ENCODE results near the gene KRTAP17-1.

KRTAP17-1 gene

GRCh38 chr17:41311111-41311510 lies 4.4 kb downstream of the KRTAP17-1 start:
- Histone ChIP-seq H3K27ac (ENCODE audit: extremely low read depth, low read depth, low read length) (no peak overlapping the region), H3K9me3 (ENCODE audit: control insufficient read depth, insufficient read depth, low read depth, low read length) (no peaks in the 10 kb centered on the region), H3K36me3 (ENCODE audit: control insufficient read depth in 2 of 2, insufficient read depth in 1 of 2, low read length in 2 of 2) (no peaks in the 10 kb centered on the region), H3K4me1 (ENCODE audit: control insufficient read depth, insufficient read depth, low read length) (no peaks in the 10 kb centered on the region), H3K4me3 (ENCODE audit: low read depth, low read length) (no peak overlapping the region)
- POLR2A ChIA-PET: no interaction called here
- TF ChIP-seq ZNF19 (tag by site-specific recombination; IDR thresholded peaks at IDR 0.05; ENCODE audit: low read depth) (no peak), ZEB2 (tag by site-specific recombination; IDR thresholded peaks at IDR 0.05) (no peak), ZNF324 (tag by site-specific recombination; IDR thresholded peaks at IDR 0.05) (no peak), ZNF311 (tag by site-specific recombination; IDR thresholded peaks at IDR 0.05; ENCODE audit: borderline replicate concordance) (no peak), ZNF16 (tag by site-specific recombination; IDR thresholded peaks at IDR 0.05; ENCODE audit: low read depth) (no peak), ZFP37 (tag by site-specific recombination; IDR thresholded peaks at IDR 0.05) (no peak), ZFP41 (tag by site-specific recombination; IDR thresholded peaks at IDR 0.05; ENCODE audit: borderline replicate concordance) (no peak), EGR2 (tag by site-specific recombination; IDR thresholded peaks at IDR 0.05; ENCODE audit: low read depth) (no peak), PRDM6 (tag by site-specific recombination; IDR thresholded peaks at IDR 0.05) (no peak), ZNF561 (tag by site-specific recombination; IDR thresholded peaks at IDR 0.05; ENCODE audit: borderline replicate concordance) (no peak), ZNF423 (tag by site-specific recombination; IDR thresholded peaks at IDR 0.05) (no peak), WT1 (tag by site-specific recombination; IDR thresholded peaks at IDR 0.05) (no peak), MEIS1 (CRISPR knock-in tag; IDR thresholded peaks at IDR 0.05; ENCODE audit: borderline replicate concordance) (no peak)
- TF ChIP-seq, protein P1, sequence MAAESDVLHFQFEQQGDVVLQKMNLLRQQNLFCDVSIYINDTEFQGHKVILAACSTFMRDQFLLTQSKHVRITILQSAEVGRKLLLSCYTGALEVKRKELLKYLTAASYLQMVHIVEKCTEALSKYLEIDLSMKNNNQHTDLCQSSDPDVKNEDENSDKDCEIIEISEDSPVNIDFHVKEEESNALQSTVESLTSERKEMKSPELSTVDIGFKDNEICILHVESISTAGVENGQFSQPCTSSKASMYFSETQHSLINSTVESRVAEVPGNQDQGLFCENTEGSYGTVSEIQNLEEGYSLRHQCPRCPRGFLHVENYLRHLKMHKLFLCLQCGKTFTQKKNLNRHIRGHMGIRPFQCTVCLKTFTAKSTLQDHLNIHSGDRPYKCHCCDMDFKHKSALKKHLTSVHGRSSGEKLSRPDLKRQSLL (tag by site-specific recombination; IDR thresholded peaks at IDR 0.05): no peak
- TF ChIP-seq, protein P2, sequence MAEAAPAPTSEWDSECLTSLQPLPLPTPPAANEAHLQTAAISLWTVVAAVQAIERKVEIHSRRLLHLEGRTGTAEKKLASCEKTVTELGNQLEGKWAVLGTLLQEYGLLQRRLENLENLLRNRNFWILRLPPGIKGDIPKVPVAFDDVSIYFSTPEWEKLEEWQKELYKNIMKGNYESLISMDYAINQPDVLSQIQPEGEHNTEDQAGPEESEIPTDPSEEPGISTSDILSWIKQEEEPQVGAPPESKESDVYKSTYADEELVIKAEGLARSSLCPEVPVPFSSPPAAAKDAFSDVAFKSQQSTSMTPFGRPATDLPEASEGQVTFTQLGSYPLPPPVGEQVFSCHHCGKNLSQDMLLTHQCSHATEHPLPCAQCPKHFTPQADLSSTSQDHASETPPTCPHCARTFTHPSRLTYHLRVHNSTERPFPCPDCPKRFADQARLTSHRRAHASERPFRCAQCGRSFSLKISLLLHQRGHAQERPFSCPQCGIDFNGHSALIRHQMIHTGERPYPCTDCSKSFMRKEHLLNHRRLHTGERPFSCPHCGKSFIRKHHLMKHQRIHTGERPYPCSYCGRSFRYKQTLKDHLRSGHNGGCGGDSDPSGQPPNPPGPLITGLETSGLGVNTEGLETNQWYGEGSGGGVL (tag by site-specific recombination; IDR thresholded peaks at IDR 0.05): no peak
- TF ChIP-seq, protein P3, sequence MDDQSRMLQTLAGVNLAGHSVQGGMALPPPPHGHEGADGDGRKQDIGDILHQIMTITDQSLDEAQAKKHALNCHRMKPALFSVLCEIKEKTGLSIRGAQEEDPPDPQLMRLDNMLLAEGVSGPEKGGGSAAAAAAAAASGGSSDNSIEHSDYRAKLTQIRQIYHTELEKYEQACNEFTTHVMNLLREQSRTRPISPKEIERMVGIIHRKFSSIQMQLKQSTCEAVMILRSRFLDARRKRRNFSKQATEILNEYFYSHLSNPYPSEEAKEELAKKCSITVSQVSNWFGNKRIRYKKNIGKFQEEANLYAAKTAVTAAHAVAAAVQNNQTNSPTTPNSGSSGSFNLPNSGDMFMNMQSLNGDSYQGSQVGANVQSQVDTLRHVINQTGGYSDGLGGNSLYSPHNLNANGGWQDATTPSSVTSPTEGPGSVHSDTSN (CRISPR knock-in tag; IDR thresholded peaks at IDR 0.05): no peak
- CTCF ChIA-PET: interaction anchor here (1.0 kb wide), 1 partner anchor 11 kb away, joined by 6 read pairs; no protein-coding TSS in a partner anchor

DNA sequence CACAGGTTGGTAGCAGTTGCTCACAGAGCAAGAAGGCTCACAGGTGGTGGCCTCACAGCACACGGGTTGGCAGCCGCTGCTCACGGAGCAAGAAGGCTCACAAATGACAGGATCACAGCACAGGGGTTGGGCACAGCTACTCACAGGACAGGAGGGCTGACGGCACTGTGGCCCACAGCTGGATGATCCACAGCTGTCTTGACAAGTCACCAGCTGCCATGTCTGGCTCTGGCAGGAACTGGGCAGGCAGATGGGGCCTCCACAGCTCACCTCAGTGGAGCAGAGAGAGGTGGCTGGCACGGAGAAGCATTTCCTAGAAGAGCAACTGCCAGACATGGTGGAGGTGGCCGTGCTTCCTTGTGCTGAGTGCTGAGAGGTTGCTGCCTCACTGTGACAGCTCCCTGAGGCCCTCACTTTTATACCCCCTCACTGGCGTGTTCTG lies 6.6 kb downstream of the KRTAP17-1 start, which contains the start of gene KRTAP16-1:
TSS of gene KRTAP16-1 (minus strand) at position 392 of the 442 bp plus-strand sequence. CDS start at position 336, 56 bp downstream.
- Histone ChIP-seq H3K9me3 (ENCODE audit: control insufficient read depth, insufficient read depth, low read depth, low read length) (no peaks in the 10 kb centered on the region), H3K4me1 (ENCODE audit: control insufficient read depth, insufficient read depth, low read length) (no peaks in the 10 kb centered on the region), H3K36me3 (ENCODE audit: control insufficient read depth in 2 of 2, insufficient read depth in 1 of 2, low read length in 2 of 2) (no peaks in the 10 kb centered on the region), H3K4me3 (ENCODE audit: low read depth, low read length) (no peak within 1 kb of the TSS), H3K27ac (ENCODE audit: extremely low read depth, low read depth, low read length) (no peak within 1 kb of the TSS)
- CTCF ChIA-PET: interaction anchor here (0.7 to 1.2 kb wide), 4 partner anchors 8 to 358 kb away, joined by 3 to 4 read pairs (median 3); no protein-coding TSS in a partner anchor
- no peak for TF ChIP-seq ZNF747 (tag by site-specific recombination; IDR thresholded peaks at IDR 0.05)
- TF ChIP-seq ZBTB8A (tag by site-specific recombination; IDR thresholded peaks at IDR 0.05): no peak
- no peak for TF ChIP-seq ZSCAN4 (tag by site-specific recombination; IDR thresholded peaks at IDR 0.05)
- TF ChIP-seq ZBTB20 (tag by site-specific recombination; IDR thresholded peaks at IDR 0.05): no peak
- TF ChIP-seq MEIS1 (CRISPR knock-in tag; IDR thresholded peaks at IDR 0.05; ENCODE audit: borderline replicate concordance): no peak
- TF ChIP-seq ZNF670 (tag by site-specific recombination; IDR thresholded peaks at IDR 0.05; ENCODE audit: low read depth): no peak
- TF ChIP-seq ZNF324 (tag by site-specific recombination; IDR thresholded peaks at IDR 0.05): no peak
- POLR2A ChIA-PET: no interaction called here

All from HEK293 (cell line).